Effector memory CD4-positive, alpha-beta T cell (primary cell): Measurements from ENCODE around the gene RHNO1.

Experiments
- DNase-seq, 3 donors: peaks; one replicate each; pipeline ENCODE4 v3.0.0-alpha.2; 2020
- H3K27ac ChIP-seq: 2 replicates; pipeline ENCODE4 v1.7.0; 2013; ENCODE audit warnings: mild to moderate bottlenecking, low read length, moderate library complexity; ENCODE audit not compliant: insufficient read depth, poor library complexity, severe bottlenecking
- H3K27me3 ChIP-seq: replicated peaks from 2 replicates; pipeline ENCODE4 v1.7.0; 2013; ENCODE audit warnings: mild to moderate bottlenecking, low read length; ENCODE audit not compliant: insufficient read depth, control insufficient read depth, poor library complexity, severe bottlenecking
- H3K36me3 ChIP-seq: 2 replicates; pipeline ENCODE4 v1.7.0; 2013; ENCODE audit warnings: mild to moderate bottlenecking, low read length, moderate library complexity; ENCODE audit not compliant: control insufficient read depth, insufficient read depth
- H3K4me1 ChIP-seq: 2 replicates; pipeline ENCODE4 v1.7.0; 2013; ENCODE audit warnings: low read length, mild to moderate bottlenecking; ENCODE audit not compliant: control insufficient read depth, insufficient read depth, poor library complexity, severe bottlenecking
- H3K4me3 ChIP-seq: 2 replicates; pipeline ENCODE4 v1.7.0; 2013; ENCODE audit warnings: low read length, low read depth, mild to moderate bottlenecking; ENCODE audit not compliant: insufficient read depth, poor library complexity, severe bottlenecking
- H3K9me3 ChIP-seq: 2 replicates; pipeline ENCODE4 v1.7.0; 2013; ENCODE audit warnings: mild to moderate bottlenecking, low read length, moderate library complexity; ENCODE audit not compliant: control insufficient read depth

RHNO1 gene

DNA sequence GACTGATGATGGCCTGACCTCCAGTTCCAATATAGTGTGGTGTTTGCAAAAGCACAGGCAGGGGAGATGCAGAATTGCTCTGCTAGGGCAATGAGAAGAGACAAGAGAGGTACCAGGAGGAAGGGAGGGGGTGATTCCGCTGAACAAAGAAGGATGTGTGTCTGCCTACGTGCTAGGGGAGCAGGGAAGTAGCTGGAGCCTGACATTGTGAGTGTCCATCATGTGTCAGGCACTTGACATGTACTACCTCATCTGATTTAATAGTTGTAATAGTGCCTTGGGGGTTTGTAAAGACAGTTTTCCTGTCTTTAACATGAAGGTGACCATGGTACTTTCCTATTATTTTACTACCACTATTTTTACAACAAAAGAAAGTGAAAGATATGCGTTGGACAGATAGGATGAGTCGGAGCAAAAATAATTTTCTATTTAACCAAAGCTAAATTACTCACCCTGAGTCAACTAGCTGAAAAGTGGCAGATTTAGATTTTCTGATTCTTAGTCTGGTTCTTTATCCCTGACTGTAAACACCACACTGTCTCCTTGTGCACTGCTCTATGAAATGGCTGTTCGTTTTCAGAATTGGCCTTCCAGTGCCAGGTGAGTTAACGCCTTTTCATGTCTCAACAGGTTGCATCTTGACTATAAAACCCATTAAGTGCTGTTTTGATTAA is 48.4 kb downstream of the RHNO1 start:
- Histone ChIP-seq H3K27me3 (no peaks in the 10 kb centered on the region), H3K4me1 (no peaks in the 10 kb centered on the region), H3K9me3 (no peaks in the 10 kb centered on the region), H3K36me3 (peaks cover 6% of the 10 kb centered on the region), H3K27ac (no peak overlapping the region), H3K4me3 (no peak overlapping the region)
- no peak for DNase-seq

DNA sequence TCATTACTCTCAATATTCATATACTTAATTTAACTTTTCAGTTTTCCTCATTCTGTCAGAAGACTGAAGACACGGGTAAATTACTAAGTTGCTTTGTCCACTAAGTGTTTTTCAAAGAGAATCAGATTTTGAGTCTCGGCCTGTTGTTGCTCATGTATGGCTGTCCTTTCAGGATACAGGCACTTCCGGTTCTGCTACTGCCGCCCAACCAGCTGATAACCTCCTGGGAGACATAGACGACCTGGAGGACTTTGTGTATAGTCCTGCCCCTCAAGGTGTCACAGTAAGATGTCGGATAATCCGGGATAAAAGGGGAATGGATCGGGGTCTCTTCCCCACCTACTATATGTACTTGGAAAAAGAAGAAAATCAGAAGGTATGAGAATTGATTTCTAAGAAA is 53.8 kb downstream of the RHNO1 start:
- H3K9me3 ChIP-seq, result no peaks in the 10 kb centered on the region

DNA sequence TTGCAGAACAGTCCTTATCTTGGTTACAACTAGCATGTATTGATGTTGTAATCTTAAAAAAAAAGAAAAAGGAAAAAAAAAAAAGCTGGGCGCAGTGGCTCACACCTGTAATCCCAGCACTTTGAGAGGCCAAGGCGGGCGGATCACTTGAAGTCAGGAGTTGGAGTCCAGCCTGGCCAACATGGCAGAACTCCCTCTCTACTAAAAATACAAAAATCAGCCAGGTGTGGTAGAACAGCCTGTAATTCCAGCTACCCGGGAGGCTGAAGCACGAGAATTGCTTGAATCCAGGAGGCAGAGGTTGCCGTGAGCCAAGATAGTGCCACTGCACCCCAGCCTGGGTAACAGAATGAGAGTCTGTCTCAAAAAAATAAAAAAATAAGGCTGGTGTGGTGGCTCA is 56.6 kb downstream of the RHNO1 start:
- no peaks in the 10 kb centered on the region for H3K4me1 ChIP-seq

More for the DNA sequence above, 53.8 kb downstream of the RHNO1 start:
- no peak for DNase-seq
- no peaks in the 10 kb centered on the region for H3K27me3 ChIP-seq
- H3K4me1 ChIP-seq, result no peaks in the 10 kb centered on the region
- no peak overlapping the region for H3K4me3 ChIP-seq
- peaks cover 20% of the 10 kb centered on the region for H3K36me3 ChIP-seq
- no peak overlapping the region for H3K27ac ChIP-seq

DNA sequence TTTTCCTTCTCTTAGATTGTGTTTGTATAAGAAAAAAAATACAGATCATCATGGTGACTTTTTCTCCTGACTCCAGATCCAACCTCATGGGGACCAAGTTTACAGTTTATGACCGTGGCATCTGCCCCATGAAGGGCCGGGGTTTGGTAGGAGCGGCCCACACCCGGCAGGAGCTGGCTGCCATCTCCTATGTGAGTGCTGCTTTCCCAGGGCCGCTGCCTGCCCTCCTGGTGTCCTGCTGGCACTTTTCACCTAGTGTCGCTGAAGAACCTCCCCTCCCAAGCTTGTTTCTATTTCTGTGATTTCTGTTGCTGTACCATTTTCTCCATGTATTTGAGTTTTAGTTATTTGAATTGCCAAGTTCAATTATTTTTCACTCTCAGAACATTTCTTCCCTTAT is 57.3 kb downstream of the RHNO1 start:
- H3K36me3 ChIP-seq, result peaks cover 20% of the 10 kb centered on the region
- DNase-seq, result no peak

More for the DNA sequence above, 56.6 kb downstream of the RHNO1 start:
- Histone ChIP-seq H3K27ac (no peak overlapping the region), H3K27me3 (no peaks in the 10 kb centered on the region), H3K9me3 (no peaks in the 10 kb centered on the region), H3K36me3 (peaks cover 20% of the 10 kb centered on the region), H3K4me3 (no peak overlapping the region)
- no peak for DNase-seq

DNA sequence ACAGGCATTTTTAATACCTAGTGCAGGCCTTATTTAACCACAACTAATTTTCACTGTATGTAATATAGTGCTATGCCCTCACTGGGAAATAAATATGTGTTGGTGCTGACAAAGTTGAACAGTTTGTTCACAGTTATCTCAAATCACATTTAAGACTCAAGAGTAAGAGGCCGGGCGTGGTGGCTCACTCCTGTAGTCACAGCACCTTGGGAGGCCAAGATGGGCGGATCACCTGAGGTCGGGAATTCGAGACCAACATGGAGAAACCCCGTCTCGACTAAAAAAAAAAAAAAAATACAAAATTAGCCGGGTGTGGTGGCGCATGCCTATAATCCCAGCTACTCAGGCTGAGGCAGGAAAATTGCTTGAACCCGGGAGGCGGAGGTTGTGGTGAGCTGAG is 59.3 kb downstream of the RHNO1 start:
- no peak overlapping the region for H3K4me3 ChIP-seq
- no peak overlapping the region for H3K27ac ChIP-seq
- H3K36me3 ChIP-seq, result peaks cover 15% of the 10 kb centered on the region
- H3K27me3 ChIP-seq, result no peaks in the 10 kb centered on the region
- no peak for DNase-seq
- H3K9me3 ChIP-seq, result no peaks in the 10 kb centered on the region
- no peaks in the 10 kb centered on the region for H3K4me1 ChIP-seq

More for the DNA sequence above, 57.3 kb downstream of the RHNO1 start:
- Histone ChIP-seq H3K27me3 (no peaks in the 10 kb centered on the region), H3K27ac (no peak overlapping the region), H3K4me3 (no peak overlapping the region), H3K9me3 (no peaks in the 10 kb centered on the region), H3K4me1 (no peaks in the 10 kb centered on the region)

DNA sequence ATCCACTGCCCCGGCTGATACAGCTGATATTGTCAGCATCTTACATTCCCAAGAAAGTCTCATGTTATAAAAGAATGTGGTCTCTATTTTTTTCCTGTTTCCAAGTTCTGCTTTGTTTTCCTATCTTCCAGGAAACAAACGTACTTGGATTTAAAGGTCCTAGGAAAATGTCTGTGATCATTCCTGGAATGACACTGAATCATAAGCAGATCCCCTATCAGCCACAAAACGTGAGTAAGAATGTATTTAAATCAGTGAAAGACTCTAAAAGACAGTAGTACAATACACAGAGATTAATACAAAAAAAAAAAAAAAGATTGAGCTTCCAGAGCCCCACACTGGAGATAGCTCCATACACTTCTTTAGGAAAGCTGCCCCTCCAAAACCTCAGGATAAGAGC is 60.5 kb downstream of the RHNO1 start:
- Histone ChIP-seq H3K27ac (no peak overlapping the region), H3K27me3 (no peaks in the 10 kb centered on the region), H3K9me3 (no peaks in the 10 kb centered on the region), H3K4me1 (no peaks in the 10 kb centered on the region), H3K4me3 (no peak overlapping the region), H3K36me3 (peaks cover 9% of the 10 kb centered on the region)
- DNase-seq, result no peak
